Activated CD4-positive, CD25-positive, alpha-beta regulatory T cell treated with anti-CD3 and anti-CD28 coated beads, Interleukin-2, amount 50 U/mL, for 24 hours (primary cell): ENCODE results near the gene FAM111A.
A peak's percentile ranks its signal among the peaks of the same experiment; 100 is the strongest.

Experiments used
- ATAC-seq, 2 donors: fragments of 150-1000 bp; cut with Tn5 transposase; one replicate each; pipeline ENCODE4 v1.10.0; 2021; ENCODE audit warnings: mild to moderate bottlenecking in 1 of 2, moderate library complexity in 1 of 2

Gene FAM111A

GRCh38 chr11:59144096-59144495 is 1.4 kb downstream of the FAM111A start:
- ATAC-seq, result no peak

- peak; percentile 71 to 75 for ATAC-seq
These were observed 2.1 kb downstream of the FAM111A start for GRCh38 chr11:59144579-59145345.

- no peak for ATAC-seq
These were observed 2.9 kb downstream of the FAM111A start for GRCh38 chr11:59145534-59145933.

- peak; percentile 33 to 36 for ATAC-seq
These were observed 9.1 kb downstream of the FAM111A start for GRCh38 chr11:59151761-59152160.

GRCh38 chr11:59152312-59152951 is 9.8 kb downstream of the FAM111A start:
- peak; percentile 93 to 94 for ATAC-seq

GRCh38 chr11:59154610-59155009 is 12.0 kb downstream of the FAM111A start:
- no peak for ATAC-seq

- ATAC-seq, result no peak
These were observed 14.8 kb downstream of the FAM111A start for GRCh38 chr11:59157433-59157832.

- ATAC-seq, result peak; percentile 87 to 89
These were observed 15.8 kb downstream of the FAM111A start for GRCh38 chr11:59158206-59159068.

GRCh38 chr11:59164028-59164427 is 21.4 kb downstream of the FAM111A start:
- ATAC-seq, result no peak

- ATAC-seq, result peak; percentile 86 to 90
These were observed 29.1 kb downstream of the FAM111A start, which contains the start of gene DTX4 for GRCh38 chr11:59171508-59172322. Gene DTX4 (plus strand): TSS chr11:59172132. CDS start chr11:59172596, 464 bp downstream.

- ATAC-seq, result peak in 1 of 2 donors; percentile 9
These were observed 29.9 kb downstream of the FAM111A start for GRCh38 chr11:59172345-59173079.

GRCh38 chr11:59173080-59173963 is 30.7 kb downstream of the FAM111A start:
- ATAC-seq, result no peak

- ATAC-seq, result no peak
These were observed 31.5 kb downstream of the FAM111A start for GRCh38 chr11:59173964-59174663.

GRCh38 chr11:59174664-59175033 is 32.0 kb downstream of the FAM111A start:
- no peak for ATAC-seq

GRCh38 chr11:59175091-59175501 is 32.4 kb downstream of the FAM111A start:
- no peak for ATAC-seq

GRCh38 chr11:59176330-59176729 is 33.7 kb downstream of the FAM111A start:
- ATAC-seq, result no peak

GRCh38 chr11:59178402-59178801 is 35.7 kb downstream of the FAM111A start:
- ATAC-seq, result no peak

GRCh38 chr11:59179121-59179520 is 36.5 kb downstream of the FAM111A start:
- ATAC-seq, result no peak

- ATAC-seq, result no peak
These were observed 37.6 kb downstream of the FAM111A start for GRCh38 chr11:59180168-59180776.
